ENCODE measurements around the gene POLR3B.
"Not testable (repeated sequence)": the region's sequence is repeated elsewhere in the genome, so short reads cannot be mapped to it uniquely, and the experiment has no call there.

Gene POLR3B

GRCh38 chr12:106455111-106455510 is 97.6 kb downstream of the POLR3B start:
- no peak for DNase-seq (ENCODE audit: extremely low read depth in 1 of 2, low read depth in 1 of 2)

- no peak for DNase-seq (ENCODE audit: extremely low read depth in 1 of 2, low read depth in 1 of 2)
Observed at GRCh38 chr12:106459124-106459523, 101.6 kb downstream of the POLR3B start.

GRCh38 chr12:106459534-106459933 is 102.0 kb downstream of the POLR3B start:
- no peak for DNase-seq (ENCODE audit: extremely low read depth in 1 of 2, low read depth in 1 of 2)

GRCh38 chr12:106461730-106462129 is 104.2 kb downstream of the POLR3B start:
- DNase-seq (ENCODE audit: extremely low read depth in 1 of 2, low read depth in 1 of 2) = no peak

GRCh38 chr12:106465605-106466004 is 108.1 kb downstream of the POLR3B start:
- not testable (repeated sequence) for DNase-seq (ENCODE audit: extremely low read depth in 1 of 2, low read depth in 1 of 2)

- not testable (repeated sequence) for DNase-seq (ENCODE audit: extremely low read depth in 1 of 2, low read depth in 1 of 2)
Observed at GRCh38 chr12:106475662-106476061, 118.1 kb downstream of the POLR3B start.

- DNase-seq (ENCODE audit: extremely low read depth in 1 of 2, low read depth in 1 of 2) = not testable (repeated sequence)
Observed at GRCh38 chr12:106477627-106478026, 120.1 kb downstream of the POLR3B start.

- no peak for DNase-seq (ENCODE audit: extremely low read depth in 1 of 2, low read depth in 1 of 2)
Observed at GRCh38 chr12:106480251-106480650, 122.7 kb downstream of the POLR3B start.

- DNase-seq (ENCODE audit: extremely low read depth in 1 of 2, low read depth in 1 of 2) = no peak
Observed at GRCh38 chr12:106481246-106481645, 123.7 kb downstream of the POLR3B start.

- DNase-seq (ENCODE audit: extremely low read depth in 1 of 2, low read depth in 1 of 2) = no peak
Observed at GRCh38 chr12:106487664-106488063, 130.1 kb downstream of the POLR3B start.

- DNase-seq (ENCODE audit: extremely low read depth in 1 of 2, low read depth in 1 of 2) = no peak
Observed at GRCh38 chr12:106488884-106489283, 131.3 kb downstream of the POLR3B start.

GRCh38 chr12:106490264-106490663 is 132.7 kb downstream of the POLR3B start:
- DNase-seq (ENCODE audit: extremely low read depth in 1 of 2, low read depth in 1 of 2) = no peak

- DNase-seq (ENCODE audit: extremely low read depth in 1 of 2, low read depth in 1 of 2) = no peak
Observed at GRCh38 chr12:106492857-106493256, 135.3 kb downstream of the POLR3B start.

- DNase-seq (ENCODE audit: extremely low read depth in 1 of 2, low read depth in 1 of 2) = no peak
Observed at GRCh38 chr12:106493531-106493930, 136.0 kb downstream of the POLR3B start.

GRCh38 chr12:106495354-106495965 is 137.9 kb downstream of the POLR3B start:
- no peak for DNase-seq (ENCODE audit: extremely low read depth in 1 of 2, low read depth in 1 of 2)

- no peak for DNase-seq (ENCODE audit: extremely low read depth in 1 of 2, low read depth in 1 of 2)
Observed at GRCh38 chr12:106498056-106498455, 140.5 kb downstream of the POLR3B start.

GRCh38 chr12:106499628-106500027 is 142.1 kb downstream of the POLR3B start:
- no peak for DNase-seq (ENCODE audit: extremely low read depth in 1 of 2, low read depth in 1 of 2)

- DNase-seq (ENCODE audit: extremely low read depth in 1 of 2, low read depth in 1 of 2) = no peak
Observed at GRCh38 chr12:106506691-106507090, 149.1 kb downstream of the POLR3B start.

- DNase-seq (ENCODE audit: extremely low read depth in 1 of 2, low read depth in 1 of 2) = no peak
Observed at GRCh38 chr12:106508966-106509365, 151.4 kb downstream of the POLR3B start.

GRCh38 chr12:106511365-106511764 is 153.8 kb downstream of the POLR3B start:
- no peak for DNase-seq (ENCODE audit: extremely low read depth in 1 of 2, low read depth in 1 of 2)

GRCh38 chr12:106517314-106517713 is 159.8 kb downstream of the POLR3B start:
- no peak for DNase-seq (ENCODE audit: extremely low read depth in 1 of 2, low read depth in 1 of 2)

- no peak for DNase-seq (ENCODE audit: extremely low read depth in 1 of 2, low read depth in 1 of 2)
Observed at GRCh38 chr12:106519607-106520021, 162.1 kb downstream of the POLR3B start.

- no peak for DNase-seq (ENCODE audit: extremely low read depth in 1 of 2, low read depth in 1 of 2)
Observed at GRCh38 chr12:106521901-106522300, 164.4 kb downstream of the POLR3B start.
